ENCODE data around the gene KMT5C.

DNA sequence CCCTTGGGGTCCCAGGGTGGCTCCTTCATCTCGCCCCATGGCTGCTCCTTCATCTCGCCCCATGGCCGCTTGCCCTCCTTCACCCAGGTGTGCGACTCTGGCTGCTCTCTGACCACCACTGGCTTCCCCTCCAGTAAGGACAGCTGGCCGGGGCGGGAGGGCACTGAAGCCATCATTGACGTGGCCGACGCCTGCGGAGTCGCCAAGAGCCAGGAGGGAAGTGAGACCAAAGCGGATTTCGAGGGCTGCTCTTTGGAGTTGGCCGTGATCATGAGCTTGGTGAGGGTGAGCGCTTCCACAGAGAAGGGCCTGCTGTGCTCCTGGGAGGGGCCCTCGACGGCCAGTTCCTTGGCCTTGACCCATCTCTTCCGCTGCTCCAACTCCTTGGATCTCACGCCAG lies 18.8 kb downstream of the KMT5C start:
- TF ChIP-seq, protein P1, sequence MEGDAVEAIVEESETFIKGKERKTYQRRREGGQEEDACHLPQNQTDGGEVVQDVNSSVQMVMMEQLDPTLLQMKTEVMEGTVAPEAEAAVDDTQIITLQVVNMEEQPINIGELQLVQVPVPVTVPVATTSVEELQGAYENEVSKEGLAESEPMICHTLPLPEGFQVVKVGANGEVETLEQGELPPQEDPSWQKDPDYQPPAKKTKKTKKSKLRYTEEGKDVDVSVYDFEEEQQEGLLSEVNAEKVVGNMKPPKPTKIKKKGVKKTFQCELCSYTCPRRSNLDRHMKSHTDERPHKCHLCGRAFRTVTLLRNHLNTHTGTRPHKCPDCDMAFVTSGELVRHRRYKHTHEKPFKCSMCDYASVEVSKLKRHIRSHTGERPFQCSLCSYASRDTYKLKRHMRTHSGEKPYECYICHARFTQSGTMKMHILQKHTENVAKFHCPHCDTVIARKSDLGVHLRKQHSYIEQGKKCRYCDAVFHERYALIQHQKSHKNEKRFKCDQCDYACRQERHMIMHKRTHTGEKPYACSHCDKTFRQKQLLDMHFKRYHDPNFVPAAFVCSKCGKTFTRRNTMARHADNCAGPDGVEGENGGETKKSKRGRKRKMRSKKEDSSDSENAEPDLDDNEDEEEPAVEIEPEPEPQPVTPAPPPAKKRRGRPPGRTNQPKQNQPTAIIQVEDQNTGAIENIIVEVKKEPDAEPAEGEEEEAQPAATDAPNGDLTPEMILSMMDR (conservative IDR thresholded peaks at IDR 0.05) = no peak
- TF ChIP-seq ZFX (IDR thresholded peaks at IDR 0.05) = no peak

Data from C4-2B (cell line).